GM19324 (cell line): Measurements from ENCODE around the gene SPEN.
"Not testable (repeated sequence)": the region's sequence is repeated elsewhere in the genome, so short reads cannot be mapped to it uniquely, and the experiment has no call there.

ENCODE experiments used
- ATAC-seq: cut with Tn5 transposase; IDR thresholded peaks from one replicate; pipeline ENCODE4 v1.9.1; 2021; ENCODE audit warnings: mild to moderate bottlenecking, moderate library complexity; ENCODE audit not compliant: unreplicated experiment, low FRiP score

The SPEN gene

GRCh38 chr1:15970911-15971310, 123.4 kb downstream of the SPEN start:
- ATAC-seq: no peak

- ATAC-seq: no peak
Observed at GRCh38 chr1:15972409-15972808, 124.9 kb downstream of the SPEN start.

GRCh38 chr1:15973772-15974171, 126.3 kb downstream of the SPEN start:
- ATAC-seq: no peak

- no peak for ATAC-seq
Observed at GRCh38 chr1:15974855-15975254, 127.3 kb downstream of the SPEN start.

- peak; percentile 66 for ATAC-seq
Observed at GRCh38 chr1:15975358-15975804, 127.9 kb downstream of the SPEN start.

- ATAC-seq: peak; percentile 88
Observed at GRCh38 chr1:15975805-15976680, 128.5 kb downstream of the SPEN start, which contains the start of gene ZBTB17. TSS of gene ZBTB17 (minus strand) at chr1:15976101. CDS start at chr1:15948495, 27,606 bp downstream.

GRCh38 chr1:15977947-15978346, 130.4 kb downstream of the SPEN start:
- not testable (repeated sequence) for ATAC-seq

- ATAC-seq: no peak
Observed at GRCh38 chr1:15981679-15982078, 134.2 kb downstream of the SPEN start.

GRCh38 chr1:15983275-15983674, 135.8 kb downstream of the SPEN start:
- ATAC-seq: no peak

GRCh38 chr1:15985611-15986297, 138.2 kb downstream of the SPEN start:
- ATAC-seq: no peak

- ATAC-seq: no peak
Observed at GRCh38 chr1:15988856-15989736, 141.6 kb downstream of the SPEN start.

- no peak for ATAC-seq
Observed at GRCh38 chr1:15989776-15990175, 142.3 kb downstream of the SPEN start.
